ENCODE results near the gene VSTM5. TPM values are rescaled to one million over a fixed set of nuclear protein-coding genes. Genes with fewer than 3 reads are reported as not detected.
"Not testable (repeated sequence)": the region's sequence is repeated elsewhere in the genome, so short reads cannot be mapped to it uniquely, and the experiment has no call there.

Gene VSTM5, protein sequence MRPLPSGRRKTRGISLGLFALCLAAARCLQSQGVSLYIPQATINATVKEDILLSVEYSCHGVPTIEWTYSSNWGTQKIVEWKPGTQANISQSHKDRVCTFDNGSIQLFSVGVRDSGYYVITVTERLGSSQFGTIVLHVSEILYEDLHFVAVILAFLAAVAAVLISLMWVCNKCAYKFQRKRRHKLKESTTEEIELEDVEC
- total RNA-seq = 1 to 10 TPM in 1 of 4 donors, under 1 TPM in 1, not detected in 2; 0.49 to 2.5 TPM

DNA sequence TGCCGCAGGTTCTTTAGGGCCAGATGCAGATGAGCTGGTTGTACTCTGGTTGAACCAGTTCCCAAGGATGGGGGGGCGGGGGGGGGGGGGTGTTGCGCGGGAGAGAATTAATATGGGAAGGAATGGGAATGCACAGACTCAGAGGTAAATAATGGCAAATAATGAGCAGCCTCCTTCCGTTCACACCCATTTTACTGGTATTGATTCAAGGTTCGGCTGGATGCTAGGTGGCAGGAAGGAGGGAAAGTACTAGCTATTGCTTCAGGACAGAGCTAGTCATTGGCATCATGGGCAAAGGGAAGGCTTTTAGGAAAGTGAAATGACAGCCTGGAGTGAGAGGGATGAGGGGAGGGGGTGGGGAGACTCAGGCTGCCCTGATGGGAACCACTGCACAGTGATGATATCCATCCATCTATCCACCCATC, at the start of gene VSTM5:
VSTM5 (minus strand) TSS at position 25 of the 425 bp plus-strand sequence. CDS start 116 bp downstream, outside the sequence.
- DNase-seq = no peak
- Histone ChIP-seq H3K27me3 (no peaks in the 10 kb centered on the region), H3K36me3 (no peaks in the 10 kb centered on the region), H3K27ac (peak within 1 kb of the TSS in 1 of 2 donors; percentile 47), H3K9me3 (no peaks in the 10 kb centered on the region), H3K4me1 (no peaks in the 10 kb centered on the region), H3K4me3 (peak within 1 kb of the TSS; percentile 30 to 40)
- intact Hi-C loops (cut with DNase I; ENCODE audit: low total_unique reads) = no loop called here
- TF ChIP-seq CTCF (IDR thresholded peaks at IDR 0.05) = no peak
- TF ChIP-seq POLR2A (IDR thresholded peaks at IDR 0.05) = no peak

- H3K27ac ChIP-seq = no peak overlapping the region
- H3K4me1 ChIP-seq = no peaks in the 10 kb centered on the region
- H3K9me3 ChIP-seq = no peaks in the 10 kb centered on the region
- DNase-seq = no peak
- H3K36me3 ChIP-seq = no peaks in the 10 kb centered on the region
- no peaks in the 10 kb centered on the region for H3K27me3 ChIP-seq
- H3K4me3 ChIP-seq = no peak overlapping the region
- intact Hi-C loops (cut with DNase I; ENCODE audit: low total_unique reads) = loop anchor here (10.0 kb wide), 1 partner anchor 610 kb away; no protein-coding TSS in a partner anchor
- TF ChIP-seq POLR2A (IDR thresholded peaks at IDR 0.05) = no peak
- TF ChIP-seq CTCF (IDR thresholded peaks at IDR 0.05) = peak; percentile 57 to 65 (median 61)
These were observed 44.9 kb upstream of the VSTM5 start for GRCh38 chr11:93895106-93895862.

DNA sequence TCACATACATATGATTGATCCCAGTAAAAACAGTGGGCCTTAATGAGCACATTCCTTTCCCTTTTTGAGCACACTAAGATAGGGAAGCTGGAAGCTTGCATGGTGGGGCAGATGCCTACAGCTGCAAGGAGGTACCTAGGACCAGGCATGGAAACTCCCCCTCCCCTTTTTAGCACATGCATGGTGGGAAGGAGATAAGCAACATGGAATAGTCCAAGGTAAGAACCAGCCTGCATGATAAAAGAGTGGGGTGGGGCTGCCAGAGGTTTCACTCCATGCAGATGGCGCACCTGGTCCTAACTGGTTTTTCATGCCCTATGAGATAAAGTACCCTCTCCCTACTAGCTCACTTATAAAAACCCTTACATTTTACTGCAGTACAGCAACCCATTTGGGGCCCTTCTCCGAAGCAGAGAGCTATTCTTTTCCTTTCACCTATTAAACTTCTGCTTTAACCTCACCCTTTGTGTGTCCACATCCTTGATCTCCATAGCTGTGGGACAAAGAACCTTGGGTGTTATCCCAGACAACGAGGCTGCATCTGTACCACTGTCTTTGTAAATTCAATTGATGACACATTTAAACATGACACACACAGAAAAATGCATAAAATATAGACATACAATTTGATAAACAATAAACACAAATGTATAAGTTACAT, 40.1 kb upstream of the VSTM5 start:
- no peaks in the 10 kb centered on the region for H3K4me1 ChIP-seq
- H3K9me3 ChIP-seq = no peaks in the 10 kb centered on the region
- no peaks in the 10 kb centered on the region for H3K36me3 ChIP-seq
- no peak overlapping the region for H3K4me3 ChIP-seq
- TF ChIP-seq POLR2A (IDR thresholded peaks at IDR 0.05) = no peak
- intact Hi-C loops (cut with DNase I; ENCODE audit: low total_unique reads) = loop anchor here (10.0 kb wide), 1 partner anchor 614 kb away; no protein-coding TSS in a partner anchor
- H3K27me3 ChIP-seq = no peaks in the 10 kb centered on the region
- H3K27ac ChIP-seq = no peak overlapping the region
- DNase-seq = no peak

- Histone ChIP-seq H3K9me3 (no peaks in the 10 kb centered on the region), H3K4me1 (no peaks in the 10 kb centered on the region), H3K27me3 (no peaks in the 10 kb centered on the region), H3K36me3 (no peaks in the 10 kb centered on the region), H3K4me3 (no peak overlapping the region), H3K27ac (no peak overlapping the region)
- TF ChIP-seq CTCF (IDR thresholded peaks at IDR 0.05) = no peak
- TF ChIP-seq POLR2A (IDR thresholded peaks at IDR 0.05) = no peak
- DNase-seq = no peak
- intact Hi-C loops (cut with DNase I; ENCODE audit: low total_unique reads) = no loop called here
These were observed 36.7 kb upstream of the VSTM5 start for GRCh38 chr11:93887111-93887510.

DNA sequence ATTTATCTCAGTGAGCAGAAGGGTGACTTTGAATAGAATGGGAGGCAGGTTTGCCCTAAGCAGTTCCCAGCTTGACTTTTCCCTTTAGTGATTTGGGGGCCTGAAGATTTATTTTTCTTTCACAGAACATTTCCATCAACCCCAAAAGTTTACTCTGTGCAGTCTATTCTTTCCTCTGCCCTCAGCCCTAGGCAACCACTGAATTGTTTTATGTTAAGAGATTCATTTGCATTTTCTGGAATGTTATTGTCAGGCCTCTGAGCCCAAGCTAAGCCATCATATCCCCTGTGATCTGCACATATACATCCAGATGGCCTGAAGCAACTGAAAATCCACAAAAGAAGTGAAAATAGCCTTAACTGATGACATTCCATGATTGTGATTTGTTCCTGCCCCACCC, 28.7 kb upstream of the VSTM5 start:
- H3K36me3 ChIP-seq; H3K9me3 ChIP-seq; H3K27ac ChIP-seq; H3K4me1 ChIP-seq; H3K4me3 ChIP-seq; intact Hi-C loops (cut with DNase I; ENCODE audit: low total_unique reads); DNase-seq; H3K27me3 ChIP-seq: not testable (repeated sequence)

DNA sequence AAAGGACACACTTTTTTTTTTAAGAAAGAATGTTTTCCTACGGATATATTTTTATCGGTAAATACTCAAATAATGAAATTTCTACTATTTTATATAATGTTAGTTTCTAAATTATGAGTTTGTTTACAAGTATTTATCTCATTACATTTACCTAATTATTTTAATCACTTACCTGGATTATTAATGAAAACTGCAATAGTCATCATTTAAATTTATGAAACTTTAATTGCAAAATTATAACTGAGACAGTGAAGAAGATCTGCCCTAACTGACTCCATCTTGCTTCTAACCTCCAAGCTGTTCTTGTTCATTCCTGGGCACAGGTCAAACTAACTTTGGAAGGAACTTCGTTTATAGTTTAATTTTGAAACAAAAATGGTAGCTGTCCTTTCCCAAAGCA, 25.2 kb upstream of the VSTM5 start:
- TF ChIP-seq POLR2A (IDR thresholded peaks at IDR 0.05) (no peak), CTCF (IDR thresholded peaks at IDR 0.05) (no peak)

More for the DNA sequence above, 25.2 kb upstream of the VSTM5 start:
- no peaks in the 10 kb centered on the region for H3K4me1 ChIP-seq
- no peaks in the 10 kb centered on the region for H3K36me3 ChIP-seq
- H3K9me3 ChIP-seq = no peaks in the 10 kb centered on the region
- intact Hi-C loops (cut with DNase I; ENCODE audit: low total_unique reads) = no loop called here
- H3K27me3 ChIP-seq = no peaks in the 10 kb centered on the region
- no peak overlapping the region for H3K27ac ChIP-seq
- no peak overlapping the region for H3K4me3 ChIP-seq
- no peak for DNase-seq

Data from uterus (tissue), 4 donors.